H1 (cell line): ENCODE data around the gene IPO11. TPM values are rescaled to one million over a fixed set of nuclear protein-coding genes. Genes with fewer than 3 reads are reported as not detected.

Source experiments
- CTCF ChIA-PET: fragments of 300-600 bp; sonication (Branson Sonifier 250); formaldehyde crosslinking; loops from one replicate; lab custom pipeline; 2021; ENCODE audit not compliant: partially characterized antibody; lab: Charles Lee
- POLR2A ChIA-PET: fragments of 300-600 bp; sonication (Branson Sonifier 250); formaldehyde crosslinking; loops from one replicate; lab custom pipeline; 2021; ENCODE audit warnings: inconsistent platforms; ENCODE audit not compliant: partially characterized antibody; lab: Charles Lee
- DNase-seq, 2 experiments: peaks; one replicate each; pipeline versions ENCODE4 v3.0.0 to v3.0.0-alpha.2; 2010 to 2022; ENCODE audit warnings: low spot score in 2 of 2, low read depth in 1 of 2, mixed read lengths in 1 of 2
- FAIRE-seq: peaks from 2 replicates; lab custom pipeline; 2011; peaks lifted over from hg19 to GRCh38; lab: Jason Lieb, UNC
- H2AFZ ChIP-seq: 2 replicates; pipeline ENCODE4 v1.8.1; 2012; ENCODE audit warnings: low read length, inconsistent platforms
- H2AK5ac ChIP-seq: 2 replicates; pipeline ENCODE4 v1.6.1; 2013; ENCODE audit warnings: low read depth, low read length
- H2BK120ac ChIP-seq: replicated peaks from 2 replicates; pipeline ENCODE3; 2013; ENCODE audit warnings: low read depth, low read length, inconsistent platforms
- H2BK12ac ChIP-seq: 2 replicates; pipeline ENCODE4 v1.6.1; 2013; ENCODE audit warnings: low read depth, low read length
- H2BK15ac ChIP-seq: 2 replicates; pipeline ENCODE4 v1.6.1; 2013; ENCODE audit warnings: low read length
- H2BK20ac ChIP-seq: 2 replicates; pipeline ENCODE4 v1.6.1; 2013; ENCODE audit warnings: low read length
- H2BK5ac ChIP-seq: 2 replicates; pipeline ENCODE4 v1.6.1; 2013; ENCODE audit warnings: low read depth, low read length
- H3K14ac ChIP-seq: 2 replicates; pipeline ENCODE4 v1.6.1; 2013; ENCODE audit warnings: inconsistent platforms; ENCODE audit not compliant: insufficient read length
- H3K18ac ChIP-seq: 2 replicates; pipeline ENCODE4 v1.6.1; 2013; ENCODE audit warnings: low read length; ENCODE audit errors: extremely low read depth
- H3K23ac ChIP-seq: 2 replicates; pipeline ENCODE4 v1.6.1; 2013; ENCODE audit warnings: inconsistent platforms; ENCODE audit not compliant: insufficient read length
- H3K23me2 ChIP-seq: 2 replicates; pipeline ENCODE4 v1.6.1; 2013; ENCODE audit warnings: low read depth, low read length
- H3K27ac ChIP-seq: 2 replicates; pipeline ENCODE4 v1.6.1; 2011; ENCODE audit warnings: low read depth, low read length, inconsistent platforms
- H3K27me3 ChIP-seq, 4 experiments: replicated peaks in 1 of 4; 1 replicate in 1 of 4; 2 replicates in 3 of 4; pipeline versions ENCODE4 v1.6.1 to v1.8.1; 2011 to 2013; ENCODE audit warnings: low read length in 3 of 4, mild to moderate bottlenecking in 3 of 4, inconsistent platforms in 2 of 4, mixed read lengths in 2 of 4, moderate library complexity in 1 of 4; ENCODE audit not compliant: control insufficient read depth in 3 of 4, insufficient read depth in 3 of 4; ENCODE audit errors: extremely low read depth in 1 of 4
- H3K36me3 ChIP-seq, 4 experiments: 2 replicates each; pipeline versions ENCODE4 v1.6.1 to v1.8.1; 2011 to 2013; ENCODE audit warnings: mild to moderate bottlenecking in 4 of 4, low read length in 3 of 4, moderate library complexity in 2 of 4, control low read depth in 1 of 4, inconsistent platforms in 1 of 4; ENCODE audit not compliant: insufficient read depth in 4 of 4, control insufficient read depth in 2 of 4
- H3K4ac ChIP-seq: replicated peaks from 2 replicates; pipeline ENCODE3; 2013; ENCODE audit warnings: low read length, low read depth, mixed read lengths, inconsistent platforms; ENCODE audit not compliant: insufficient read length
- H3K4me1 ChIP-seq, 4 experiments: replicated peaks in 1 of 4; 1 replicate in 1 of 4; 2 replicates in 3 of 4; pipeline versions ENCODE4 v1.6.1 to v1.8.1; 2011 to 2013; ENCODE audit warnings: low read length in 3 of 4, inconsistent platforms in 2 of 4, mixed read lengths in 1 of 4; ENCODE audit not compliant: insufficient read depth in 4 of 4, control insufficient read depth in 3 of 4
- H3K4me2 ChIP-seq, 2 experiments: 2 replicates each; pipeline versions ENCODE4 v1.6.1 to v1.8.1; 2011 to 2013; ENCODE audit warnings: low read depth in 2 of 2, low read length in 2 of 2, control low read depth in 1 of 2, inconsistent platforms in 1 of 2, mild to moderate bottlenecking in 1 of 2; ENCODE audit not compliant: insufficient read depth in 1 of 2
- H3K4me3 ChIP-seq, 4 experiments: fragments of 200-600, 300-600 bp in 1 of 4; sonication (generic), shearing (Covaris generic), sonication (Bioruptor Twin) in 1 of 4; 2 replicates each; pipeline versions ENCODE4 v1.5.1 to v1.8.1; 2011 to 2016; ENCODE audit warnings: low read length in 4 of 4, low read depth in 3 of 4, control low read depth in 2 of 4, inconsistent platforms in 2 of 4, mild to moderate bottlenecking in 2 of 4, mixed read lengths in 1 of 4, moderate library complexity in 1 of 4; ENCODE audit not compliant: insufficient read depth in 2 of 4; ENCODE audit errors: extremely low read depth in 1 of 4
- H3K56ac ChIP-seq: replicated peaks from 2 replicates; pipeline ENCODE3; 2013; ENCODE audit warnings: low read depth, mild to moderate bottlenecking, mixed read lengths, low read length, inconsistent platforms; ENCODE audit not compliant: insufficient read length
- H3K79me1 ChIP-seq: 2 replicates; pipeline ENCODE4 v1.6.1; 2013; ENCODE audit warnings: low read depth, low read length, control low read depth
- H3K79me2 ChIP-seq, 2 experiments: 2 replicates each; pipeline versions ENCODE4 v1.6.1 to v1.8.1; 2012 to 2013; ENCODE audit warnings: low read length in 2 of 2, mild to moderate bottlenecking in 2 of 2, inconsistent platforms in 1 of 2; ENCODE audit not compliant: insufficient read depth in 2 of 2, control insufficient read depth in 1 of 2
- H3K9ac ChIP-seq, 4 experiments: replicated peaks in 1 of 4; 1 replicate in 1 of 4; 2 replicates in 3 of 4; pipeline versions ENCODE4 v1.6.1 to v1.8.1; 2011 to 2013; ENCODE audit warnings: low read depth in 3 of 4, low read length in 3 of 4, control low read depth in 2 of 4, mild to moderate bottlenecking in 2 of 4, moderate library complexity in 2 of 4, inconsistent platforms in 1 of 4; ENCODE audit errors: extremely low read depth in 1 of 4
- H3K9me3 ChIP-seq, 2 experiments: 2 replicates each; pipeline versions ENCODE4 v1.6.1 to v1.8.1; 2012 to 2013; ENCODE audit warnings: mild to moderate bottlenecking in 2 of 2, moderate library complexity in 2 of 2, control low read depth in 1 of 2, inconsistent platforms in 1 of 2, low read depth in 1 of 2, low read length in 1 of 2, mixed read lengths in 1 of 2; ENCODE audit not compliant: insufficient read depth in 2 of 2
- H4K20me1 ChIP-seq, 2 experiments: replicated peaks in 1 of 2; 2 replicates each; pipeline versions ENCODE3 to v1.8.1; 2011 to 2013; ENCODE audit warnings: inconsistent platforms in 2 of 2, low read length in 2 of 2, mild to moderate bottlenecking in 1 of 2; ENCODE audit not compliant: insufficient read depth in 2 of 2, control insufficient read depth in 1 of 2
- H4K5ac ChIP-seq: 2 replicates; pipeline ENCODE4 v1.6.1; 2013; ENCODE audit warnings: low read length, low read depth, mixed read lengths, inconsistent platforms; ENCODE audit not compliant: insufficient read length
- H4K8ac ChIP-seq: 2 replicates; pipeline ENCODE4 v1.8.0; 2013; ENCODE audit warnings: mild to moderate bottlenecking, moderate library complexity, low read length, inconsistent platforms; ENCODE audit not compliant: insufficient read depth; ENCODE audit errors: extremely low read depth
- H4K91ac ChIP-seq: replicated peaks from 2 replicates; pipeline ENCODE3; 2013; ENCODE audit warnings: low read length, mixed read lengths, inconsistent platforms; ENCODE audit not compliant: insufficient read length
- BCL11A ChIP-seq, 2 experiments: IDR thresholded peaks; one replicate each; pipeline ENCODE4 v1.6.1; 2011; ENCODE audit warnings: low read depth in 2 of 2, low read length in 2 of 2, mild to moderate bottlenecking in 2 of 2
- FOSL1 ChIP-seq: IDR thresholded peaks from 2 replicates; pipeline ENCODE4 v1.6.1; 2011; ENCODE audit warnings: mild to moderate bottlenecking, low read depth, low read length, moderate library complexity; ENCODE audit not compliant: insufficient read depth
- KDM1A ChIP-seq: fragments of 200-600, 300-600 bp; sonication (generic); IDR thresholded peaks from 2 replicates; pipeline ENCODE4 v1.7.1; 2016; ENCODE audit warnings: mild to moderate bottlenecking, low read length, borderline replicate concordance
- KDM4A ChIP-seq: IDR thresholded peaks from one replicate; pipeline ENCODE4 v1.7.1; 2012; ENCODE audit warnings: low read depth, mild to moderate bottlenecking, moderate library complexity, low read length, inconsistent platforms; ENCODE audit not compliant: severe bottlenecking
- KDM5A ChIP-seq: fragments of 200-600 bp; IDR thresholded peaks from 2 replicates; pipeline ENCODE4 v1.7.1; 2012; ENCODE audit warnings: mild to moderate bottlenecking, low read length, inconsistent platforms, mixed read lengths
- SAP30 ChIP-seq: fragments of 300-600 bp; sonication (generic); IDR thresholded peaks from 2 replicates; pipeline ENCODE4 v1.7.1; 2012; ENCODE audit warnings: low read length, moderate library complexity, mild to moderate bottlenecking, inconsistent platforms; ENCODE audit not compliant: insufficient read depth, insufficient replicate concordance
- SIN3A ChIP-seq, 2 experiments: IDR thresholded peaks in 1 of 2; conservative IDR thresholded peaks in 1 of 2; 2 replicates each; pipeline ENCODE4 v1.6.1; 2011 to 2012; ENCODE audit warnings: low read length in 2 of 2, improper control_type of control experiment in 1 of 2, low read depth in 1 of 2, mild to moderate bottlenecking in 1 of 2
- SIX5 ChIP-seq: IDR thresholded peaks from 2 replicates; pipeline ENCODE4 v1.6.1; 2011; ENCODE audit warnings: mild to moderate bottlenecking, low read depth, low read length
- TAF1 ChIP-seq: IDR thresholded peaks from 2 replicates; pipeline ENCODE4 v1.6.1; 2011; ENCODE audit warnings: mild to moderate bottlenecking, low read depth, low read length
- WGBS, 2 experiments: shearing (Covaris generic) in 1 of 2; methylation state at CpG; one replicate each; pipeline versions ENCODE4 v1.1.6 to v1.1.7; 2013 to 2015; ENCODE audit warnings: low lambda C conversion rate in 2 of 2, mixed read lengths in 2 of 2, inconsistent platforms in 1 of 2, low coverage in 1 of 2, missing lambda C conversion rate in 1 of 2; ENCODE audit not compliant: insufficient replicate concordance in 2 of 2, insufficient coverage in 1 of 2, insufficient read length in 1 of 2; ENCODE audit errors: extremely low coverage in 1 of 2, missing lambda C conversion rate in 1 of 2; 5-methylcytosine and 5-hydroxymethylcytosine counted together
- polyA plus RNA-seq, 7 experiments: library from polyadenylated mRNA; depleted of rRNA in 3 of 7; stranded (reverse) in 5 of 7; unstranded in 2 of 7; fragments of >200 nt in 5 of 7; fragments of 200-250 nt in 2 of 7; gene quantifications; 1 replicate in 5 of 7; 2 replicates in 1 of 7; 4 replicates in 1 of 7; pipeline versions ENCODE4 v1.2.1 to v1.2.3, GENCODE V29; 2011 to 2013; ENCODE audit warnings: missing spikeins in 2 of 7, mixed read lengths in 2 of 7
- total RNA-seq: library from RNA; stranded (reverse); fragmentation: NEBNext Ultra II Directional; extraction: Animal tissue kit (Norgen Biotek cat#: 25700); gene quantifications from 2 replicates; pipeline ENCODE4 v1.2.1, GENCODE V29; 2021
- TF ChIP-seq, protein P1 (sequence below), 3 experiments: IDR thresholded peaks; 1 replicate in 2 of 3; 2 replicates in 1 of 3; pipeline versions ENCODE4 v1.5.1 to v1.6.1; 2011; ENCODE audit warnings: low read length in 3 of 3, mild to moderate bottlenecking in 3 of 3, inconsistent platforms in 2 of 3, low read depth in 1 of 3, moderate library complexity in 1 of 3; ENCODE audit not compliant: insufficient read depth in 1 of 3; ENCODE audit errors: control extremely low read depth in 1 of 3
- TF ChIP-seq, protein P2 (sequence below): IDR thresholded peaks from 2 replicates; pipeline ENCODE4 v1.6.1; 2012; ENCODE audit warnings: inconsistent platforms

Gene IPO11
- total and polyA plus RNA-seq, 2 of the 8 experiments (the other 6 are each of a cell fraction or from before 2014, with no cell fraction given), result 23.6 to 64.4 TPM

DNA sequence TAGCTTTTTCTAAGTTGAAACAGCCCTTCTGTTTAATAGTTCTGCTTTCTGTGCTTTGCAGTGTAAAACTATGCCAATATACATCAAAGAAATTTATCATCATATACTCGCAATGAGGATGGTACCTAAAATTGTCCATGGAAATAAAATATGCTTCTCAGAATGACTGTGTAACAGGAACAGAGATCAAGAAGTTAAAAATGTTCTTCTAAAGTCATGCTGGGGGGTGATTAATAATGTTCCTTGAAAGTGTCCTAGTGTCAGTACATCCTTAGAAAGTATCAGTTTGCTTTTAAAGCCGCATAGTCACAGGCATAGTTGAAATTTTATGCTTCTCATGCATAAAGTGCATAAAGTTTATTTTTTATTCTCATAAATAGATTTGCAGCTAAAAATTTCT is 162.0 kb downstream of the IPO11 start:
- Histone ChIP-seq H4K91ac (no peak overlapping the region), H3K4me2 (no peak overlapping the region), H3K56ac (no peak overlapping the region), H4K8ac (no peak overlapping the region), H4K5ac (no peak overlapping the region), H3K4me1 (no peaks in the 10 kb centered on the region; a peak in 1 of 7 replicates), H3K4me3 (no peak overlapping the region), H3K4ac (no peak overlapping the region), H3K23ac (no peak overlapping the region), H2AK5ac (no peak overlapping the region), H3K79me1 (no peaks in the 10 kb centered on the region), H3K27me3 (no peaks in the 10 kb centered on the region), H3K36me3 (no peaks in the 10 kb centered on the region), H2BK15ac (no peak overlapping the region), H3K9ac (no peak overlapping the region), H2AFZ (no peak overlapping the region), H2BK120ac (no peak overlapping the region), H3K79me2 (no peaks in the 10 kb centered on the region), H3K9me3 (no peaks in the 10 kb centered on the region), H3K23me2 (no peaks in the 10 kb centered on the region), H4K20me1 (peaks cover 0 to 1% of the 10 kb centered on the region in 2 experiments), H2BK20ac (no peak overlapping the region), H3K14ac (no peak overlapping the region), H2BK12ac (no peak overlapping the region), H3K27ac (no peak overlapping the region), H3K18ac (no peak overlapping the region), H2BK5ac (no peak overlapping the region)
- FAIRE-seq, result no peak
- CTCF ChIA-PET, result interaction anchor here (0.5 kb wide), 1 partner anchor 13 kb away, joined by 7 read pairs; no protein-coding TSS in a partner anchor
- POLR2A ChIA-PET, result no interaction called here
- DNase-seq, result no peak
- 87% methylated on average over 2 of the region's 2 CpGs; no CpG with 5 or more reads in 1 of the 2 experiments for WGBS, 2 experiments
- TF ChIP-seq SIN3A (conservative IDR thresholded peaks at IDR 0.05 in 1 of 2, IDR thresholded peaks at IDR 0.05 in 1 of 2; ENCODE audit: low read depth in 1 of 2, low read length in 2 of 2) (no peak), FOSL1 (no peak), SAP30 (no peak), SIX5 (no peak), TAF1 (no peak), BCL11A (IDR thresholded peaks at IDR 0.05; ENCODE audit: low read depth in 2 of 2, low read length in 2 of 2) (no peak), KDM5A (no peak), KDM1A (no peak), KDM4A (no peak)
- TF ChIP-seq, protein P1, sequence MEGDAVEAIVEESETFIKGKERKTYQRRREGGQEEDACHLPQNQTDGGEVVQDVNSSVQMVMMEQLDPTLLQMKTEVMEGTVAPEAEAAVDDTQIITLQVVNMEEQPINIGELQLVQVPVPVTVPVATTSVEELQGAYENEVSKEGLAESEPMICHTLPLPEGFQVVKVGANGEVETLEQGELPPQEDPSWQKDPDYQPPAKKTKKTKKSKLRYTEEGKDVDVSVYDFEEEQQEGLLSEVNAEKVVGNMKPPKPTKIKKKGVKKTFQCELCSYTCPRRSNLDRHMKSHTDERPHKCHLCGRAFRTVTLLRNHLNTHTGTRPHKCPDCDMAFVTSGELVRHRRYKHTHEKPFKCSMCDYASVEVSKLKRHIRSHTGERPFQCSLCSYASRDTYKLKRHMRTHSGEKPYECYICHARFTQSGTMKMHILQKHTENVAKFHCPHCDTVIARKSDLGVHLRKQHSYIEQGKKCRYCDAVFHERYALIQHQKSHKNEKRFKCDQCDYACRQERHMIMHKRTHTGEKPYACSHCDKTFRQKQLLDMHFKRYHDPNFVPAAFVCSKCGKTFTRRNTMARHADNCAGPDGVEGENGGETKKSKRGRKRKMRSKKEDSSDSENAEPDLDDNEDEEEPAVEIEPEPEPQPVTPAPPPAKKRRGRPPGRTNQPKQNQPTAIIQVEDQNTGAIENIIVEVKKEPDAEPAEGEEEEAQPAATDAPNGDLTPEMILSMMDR (IDR thresholded peaks at IDR 0.05; ENCODE audit: control extremely low read depth in 1 of 3, insufficient read depth in 1 of 3, low read depth in 1 of 3, low read length in 3 of 3), result no peak
- TF ChIP-seq, protein P2, sequence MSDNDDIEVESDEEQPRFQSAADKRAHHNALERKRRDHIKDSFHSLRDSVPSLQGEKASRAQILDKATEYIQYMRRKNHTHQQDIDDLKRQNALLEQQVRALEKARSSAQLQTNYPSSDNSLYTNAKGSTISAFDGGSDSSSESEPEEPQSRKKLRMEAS, result no peak
